ENCODE measurements around the gene OR11H6. TPM values are rescaled to one million over a fixed set of nuclear protein-coding genes. Genes with fewer than 3 reads are reported as not detected.

The OR11H6 gene
- total RNA-seq, result not detected in 2 replicates

GRCh38 chr14:20223410-20223809, at the start of gene OR11H6:
TSS of gene OR11H6 (plus strand) at chr14:20223710. CDS start at chr14:20223710, 0 bp downstream.

GRCh38 chr14:20190596-20190995, 32.9 kb upstream of the OR11H6 start, which contains the start of gene OR11G2:
TSS of gene OR11G2 (plus strand) at chr14:20190896. CDS start at chr14:20197438, 6,542 bp downstream.

GRCh38 chr14:20228681-20229080, 5.2 kb downstream of the OR11H6 start, which contains the start of gene OR11H7:
TSS of gene OR11H7 (plus strand) at chr14:20228981.

Other genes with a start within 250 kb of the OR11H6 start
- not detected in 2 replicates for gene OR4K15, start 248.1 kb upstream of the OR11H6 start, total RNA-seq
- not detected in 2 replicates for gene OR4Q2, start 221.5 kb upstream of the OR11H6 start, total RNA-seq
- gene OR4K14, start 204.4 kb upstream of the OR11H6 start, total RNA-seq, result not detected in 2 replicates
- gene OR4K13, start 187.7 kb upstream of the OR11H6 start, total RNA-seq, result not detected in 2 replicates
- gene OR4L1, start 163.7 kb upstream of the OR11H6 start, total RNA-seq, result not detected in 2 replicates
- gene OR4K17, start 113.0 kb upstream of the OR11H6 start, total RNA-seq, result not detected in 2 replicates
- not detected in 2 replicates for gene OR4N5, start 84.9 kb upstream of the OR11H6 start, total RNA-seq
- not detected in 2 replicates for gene OR11G2, start 32.8 kb upstream of the OR11H6 start, total RNA-seq
- gene OR11H7, start 5.3 kb downstream of the OR11H6 start, total RNA-seq, result not detected in 2 replicates
- gene OR11H4, start 15.6 kb downstream of the OR11H6 start, total RNA-seq, result not detected in 2 replicates
- 8.9 and 10.9 TPM in 2 replicates for gene TTC5, start 82.2 kb downstream of the OR11H6 start, total RNA-seq
- gene CCNB1IP1, start 109.6 kb downstream of the OR11H6 start, total RNA-seq, result 53.8 and 68.6 TPM in 2 replicates
- gene PARP2, start 119.9 kb downstream of the OR11H6 start, total RNA-seq, result 2.2 and 4.1 TPM in 2 replicates
- gene TEP1, start 189.8 kb downstream of the OR11H6 start, total RNA-seq, result 8.9 and 10.3 TPM in 2 replicates
- gene KLHL33, start 212.5 kb downstream of the OR11H6 start, total RNA-seq, result 0.09 and 0.12 TPM in 2 replicates
- 24.2 and 30.0 TPM in 2 replicates for gene OSGEP, start 231.1 kb downstream of the OR11H6 start, total RNA-seq
- 145 and 204 TPM in 2 replicates for gene APEX1, start 231.5 kb downstream of the OR11H6 start, total RNA-seq
- 8.4 and 14.4 TPM in 2 replicates for gene PIP4P1, start 237.7 kb downstream of the OR11H6 start, total RNA-seq
- gene PNP, start 245.7 kb downstream of the OR11H6 start, total RNA-seq, result 16.3 and 22.6 TPM in 2 replicates

Measured in pericardium fibroblast (primary cell).